Smooth muscle cell (in vitro differentiated cells): Measurements from ENCODE around the gene CA11. TPM values are rescaled to one million over a fixed set of nuclear protein-coding genes. Genes with fewer than 3 reads are reported as not detected.

ENCODE experiments used
- DNase-seq: peaks from one replicate; lab custom pipeline; 2025; ENCODE audit not compliant: unreplicated experiment; lab: John Stamatoyannopoulos, UW
- H2AFZ ChIP-seq: fragments of 200-600 bp; sonication (generic); 2 replicates; pipeline ENCODE4 v1.6.0; 2016; ENCODE audit warnings: antibody characterized with exemption, low read depth, mild to moderate bottlenecking
- H3F3A ChIP-seq: fragments of 200-600 bp; sonication (generic); 2 replicates; pipeline ENCODE4 v1.6.0; 2017; ENCODE audit warnings: antibody characterized with exemption, low read depth
- H3K27ac ChIP-seq: fragments of 200-600 bp; sonication (generic); 2 replicates; pipeline ENCODE4 v1.5.1; 2016; ENCODE audit warnings: low read depth, mild to moderate bottlenecking
- H3K27me3 ChIP-seq: fragments of 200-600 bp; sonication (generic); 2 replicates; pipeline ENCODE4 v1.6.1; 2016; ENCODE audit warnings: low read depth, mild to moderate bottlenecking
- H3K36me3 ChIP-seq: fragments of 200-600 bp; sonication (generic); 2 replicates; pipeline ENCODE4 v1.5.1; 2016; ENCODE audit warnings: low read depth
- H3K4me1 ChIP-seq: fragments of 200-600 bp; sonication (generic); 2 replicates; pipeline ENCODE4 v1.5.1; 2016; ENCODE audit warnings: low read depth
- H3K4me2 ChIP-seq: fragments of 200-600 bp; sonication (generic); 2 replicates; pipeline ENCODE4 v1.6.0; 2016; ENCODE audit warnings: mild to moderate bottlenecking
- H3K4me3 ChIP-seq: fragments of 200-600 bp; sonication (generic); 2 replicates; pipeline ENCODE4 v1.5.1; 2016; ENCODE audit warnings: mild to moderate bottlenecking
- H3K79me2 ChIP-seq: fragments of 200-600 bp; sonication (generic); 2 replicates; pipeline ENCODE4 v1.6.0; 2016; ENCODE audit warnings: low read depth, mild to moderate bottlenecking
- H3K9ac ChIP-seq: fragments of 200-600 bp; sonication (generic); 2 replicates; pipeline ENCODE4 v1.6.0; 2016; ENCODE audit warnings: low read depth
- H3K9me3 ChIP-seq: fragments of 200-600 bp; sonication (generic); replicated peaks from 2 replicates; pipeline ENCODE4 v1.5.1; 2016; ENCODE audit warnings: low read depth
- H4K20me1 ChIP-seq: fragments of 200-600 bp; sonication (generic); 2 replicates; pipeline ENCODE4 v1.6.0; 2016; ENCODE audit warnings: low read depth
- CTCF ChIP-seq: fragments of 200-600 bp; sonication (generic); IDR thresholded peaks from 2 replicates; pipeline ENCODE4 v1.5.1; 2017; ENCODE audit warnings: borderline replicate concordance, mild to moderate bottlenecking, antibody characterized with exemption; ENCODE audit not compliant: insufficient read depth, poor library complexity, severe bottlenecking
- WGBS: methylation state at CpG from one replicate; pipeline ENCODE4 v1.1.7; 2016; ENCODE audit warnings: low lambda C conversion rate; 5-methylcytosine and 5-hydroxymethylcytosine counted together
- polyA plus RNA-seq: library from polyadenylated mRNA; unstranded; fragments of >200 nt; fragmentation: Nextera tagmentation; extraction: Ambion mirVana; gene quantifications from 2 replicates; pipeline ENCODE4 v1.2.1, GENCODE V29; 2016
- total RNA-seq: library from RNA; depleted of rRNA; stranded (reverse); fragments of >200 nt; gene quantifications from 2 replicates; pipeline ENCODE4 v1.2.3, GENCODE V29; 2014

CA11 gene
- total and polyA plus RNA-seq, 2 experiments from 2014 or later: 0.09 to 6.9 TPM

GRCh38 chr19:48613852-48614435 lies 32.0 kb downstream of the CA11 start:
- H3K36me3 ChIP-seq: peaks cover 3% of the 10 kb centered on the region
- no peak for TF ChIP-seq CTCF
- no peak overlapping the region for H3K27ac ChIP-seq
- no peak overlapping the region for H3K4me2 ChIP-seq
- DNase-seq: no peak
- peaks cover 21% of the 10 kb centered on the region for H3K4me1 ChIP-seq
- H3K79me2 ChIP-seq: peaks cover 27% of the 10 kb centered on the region
- no peak overlapping the region for H3K9ac ChIP-seq
- H3K9me3 ChIP-seq: no peaks in the 10 kb centered on the region
- peaks cover 41% of the 10 kb centered on the region for H4K20me1 ChIP-seq
- WGBS: 86% methylated on average over 13 of the region's 13 CpGs
- H3K4me3 ChIP-seq: no peak overlapping the region
- H3F3A ChIP-seq: peaks cover 21% of the 10 kb centered on the region
- no peaks in the 10 kb centered on the region for H3K27me3 ChIP-seq
- H2AFZ ChIP-seq: no peak overlapping the region

- H3F3A ChIP-seq: peaks cover 21% of the 10 kb centered on the region
- H4K20me1 ChIP-seq: peaks cover 36% of the 10 kb centered on the region
- no peak for TF ChIP-seq CTCF
- peaks cover 3% of the 10 kb centered on the region for H3K36me3 ChIP-seq
- no peak overlapping the region for H2AFZ ChIP-seq
- peaks cover 21% of the 10 kb centered on the region for H3K4me1 ChIP-seq
- H3K79me2 ChIP-seq: peaks cover 20% of the 10 kb centered on the region
- 96% methylated on average over 38 of the region's 39 CpGs for WGBS
- H3K27me3 ChIP-seq: no peaks in the 10 kb centered on the region
- no peak overlapping the region for H3K4me3 ChIP-seq
- H3K9me3 ChIP-seq: no peaks in the 10 kb centered on the region
- DNase-seq: no peak
- H3K27ac ChIP-seq: no peak overlapping the region
- H3K4me2 ChIP-seq: no peak overlapping the region
- no peak overlapping the region for H3K9ac ChIP-seq
Observed at GRCh38 chr19:48613024-48613851, 32.7 kb downstream of the CA11 start.

- Histone ChIP-seq H3K9ac (no peak overlapping the region), H3K4me1 (peaks cover 10% of the 10 kb centered on the region), H3F3A (peaks cover 14% of the 10 kb centered on the region), H3K9me3 (no peaks in the 10 kb centered on the region), H3K27me3 (no peaks in the 10 kb centered on the region), H3K79me2 (peaks cover 7% of the 10 kb centered on the region), H3K4me2 (no peak overlapping the region), H2AFZ (no peak overlapping the region), H3K36me3 (peaks cover 3% of the 10 kb centered on the region), H3K27ac (no peak overlapping the region), H3K4me3 (no peak overlapping the region), H4K20me1 (peaks cover 23% of the 10 kb centered on the region)
- WGBS: 84% methylated on average over 14 of the region's 14 CpGs
- no peak for TF ChIP-seq CTCF
- no peak for DNase-seq
Observed at GRCh38 chr19:48611872-48612271, 34.1 kb downstream of the CA11 start.
